Trophoblast cell (in vitro differentiated cells and primary cell): ENCODE measurements around the gene HECW1.

Experiments used
- DNase-seq, 2 donors: peaks; one replicate each; pipeline ENCODE4 v3.0.0-alpha.2; 2016
- H2AFZ ChIP-seq: 2 replicates; pipeline ENCODE4 v1.6.1; 2013; ENCODE audit warnings: low read length, moderate library complexity, mild to moderate bottlenecking; ENCODE audit not compliant: insufficient read depth, poor library complexity
- H2AK5ac ChIP-seq: 2 replicates; pipeline ENCODE4 v1.6.1; 2013; ENCODE audit warnings: mild to moderate bottlenecking, low read length
- H2BK120ac ChIP-seq: 2 replicates; pipeline ENCODE4 v1.6.1; 2013; ENCODE audit warnings: low read length, mild to moderate bottlenecking, moderate library complexity; ENCODE audit not compliant: insufficient read depth, poor library complexity
- H2BK12ac ChIP-seq: 2 replicates; pipeline ENCODE4 v1.6.1; 2013; ENCODE audit warnings: mild to moderate bottlenecking, low read length, moderate library complexity
- H2BK5ac ChIP-seq: 2 replicates; pipeline ENCODE4 v1.6.1; 2013; ENCODE audit warnings: low read length, low read depth, moderate library complexity, mild to moderate bottlenecking; ENCODE audit not compliant: poor library complexity
- H3K14ac ChIP-seq: 2 replicates; pipeline ENCODE4 v1.6.1; 2013; ENCODE audit warnings: mild to moderate bottlenecking, low read length
- H3K18ac ChIP-seq: 2 replicates; pipeline ENCODE4 v1.6.1; 2013; ENCODE audit warnings: mild to moderate bottlenecking, low read length
- H3K23ac ChIP-seq: 2 replicates; pipeline ENCODE4 v1.6.1; 2013; ENCODE audit warnings: low read length
- H3K27ac ChIP-seq: 2 replicates; pipeline ENCODE4 v1.5.1; 2013; ENCODE audit warnings: low read depth, mild to moderate bottlenecking, inconsistent platforms, low read length, moderate library complexity
- H3K27me3 ChIP-seq: 2 replicates; pipeline ENCODE4 v1.6.1; 2013; ENCODE audit warnings: inconsistent platforms, mild to moderate bottlenecking, low read length, moderate library complexity; ENCODE audit not compliant: insufficient read depth
- H3K36me3 ChIP-seq, 2 experiments: 1 replicate in 1 of 2; 2 replicates in 1 of 2; pipeline ENCODE4 v1.6.1; 2013; ENCODE audit warnings: low read length in 2 of 2, mild to moderate bottlenecking in 2 of 2, moderate library complexity in 1 of 2; ENCODE audit not compliant: insufficient read depth in 2 of 2, control insufficient read depth in 1 of 2
- H3K4ac ChIP-seq: 2 replicates; pipeline ENCODE4 v1.6.1; 2013; ENCODE audit warnings: low read depth, mild to moderate bottlenecking, low read length, moderate library complexity
- H3K4me1 ChIP-seq, 2 experiments: 1 replicate in 1 of 2; 2 replicates in 1 of 2; pipeline ENCODE4 v1.6.1; 2013; ENCODE audit warnings: low read length in 2 of 2, mild to moderate bottlenecking in 2 of 2, moderate library complexity in 1 of 2; ENCODE audit not compliant: insufficient read depth in 2 of 2, control insufficient read depth in 1 of 2
- H3K4me2 ChIP-seq: 2 replicates; pipeline ENCODE4 v1.6.1; 2013; ENCODE audit warnings: inconsistent platforms, mild to moderate bottlenecking, low read length, moderate library complexity
- H3K4me3 ChIP-seq: 2 replicates; pipeline ENCODE4 v1.5.1; 2013; ENCODE audit warnings: mild to moderate bottlenecking, low read depth, low read length, inconsistent platforms
- H3K79me1 ChIP-seq: one replicate; pipeline ENCODE4 v1.6.1; 2013; ENCODE audit warnings: low read length
- H3K79me2 ChIP-seq: 2 replicates; pipeline ENCODE4 v1.6.1; 2013; ENCODE audit warnings: low read length, mild to moderate bottlenecking; ENCODE audit not compliant: control insufficient read depth, insufficient read depth, poor library complexity
- H3K9ac ChIP-seq: 2 replicates; pipeline ENCODE4 v1.6.1; 2013; ENCODE audit warnings: mild to moderate bottlenecking, low read length
- H3K9me3 ChIP-seq: 2 replicates; pipeline ENCODE4 v1.6.1; 2013; ENCODE audit warnings: low read depth, mild to moderate bottlenecking, control low read depth, inconsistent platforms, low read length; ENCODE audit not compliant: insufficient read depth
- H4K12ac ChIP-seq: 2 replicates; pipeline ENCODE4 v1.6.1; 2013; ENCODE audit warnings: low read depth, mild to moderate bottlenecking, low read length, moderate library complexity
- H4K8ac ChIP-seq: 2 replicates; pipeline ENCODE4 v1.6.1; 2013; ENCODE audit warnings: low read depth, mild to moderate bottlenecking, low read length, moderate library complexity
- H4K91ac ChIP-seq: one replicate; pipeline ENCODE4 v1.6.1; 2013; ENCODE audit warnings: low read depth, mild to moderate bottlenecking, low read length, moderate library complexity
- WGBS: extraction: QIAGEN DNeasy Blood & Tissue Kit; methylation state at CpG from one replicate; pipeline ENCODE4 v1.1.7; 2013; ENCODE audit warnings: missing lambda C conversion rate; ENCODE audit not compliant: insufficient read length, insufficient coverage; ENCODE audit errors: extremely low coverage; 5-methylcytosine and 5-hydroxymethylcytosine counted together

Gene HECW1

DNA sequence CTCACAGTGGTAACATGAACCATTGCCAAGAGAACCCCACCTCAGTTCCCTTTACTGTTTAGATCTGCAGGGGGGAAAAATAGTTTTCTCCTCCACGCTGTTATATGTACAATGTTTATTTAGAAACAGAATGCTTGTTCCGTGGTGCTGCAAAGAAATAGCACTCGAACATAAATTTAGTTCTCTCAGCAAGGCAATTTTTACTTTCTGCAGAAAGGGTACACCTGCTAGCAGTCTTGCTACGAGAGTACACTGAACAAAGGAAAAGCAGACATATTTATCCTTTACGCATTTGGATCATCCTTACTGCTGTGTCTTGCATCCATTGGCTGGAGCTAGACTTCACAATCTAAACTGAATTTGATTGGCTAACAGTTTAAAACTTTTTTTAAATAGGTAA is 178.5 kb downstream of the HECW1 start:
- peaks cover 8% of the 10 kb centered on the region for H3K9me3 ChIP-seq
- WGBS, result no CpG with 5 or more reads among the region's 5 CpGs
- no peak overlapping the region for H4K8ac ChIP-seq
- H3K18ac ChIP-seq, result no peak overlapping the region
- H3K4ac ChIP-seq, result no peak overlapping the region
- no peak overlapping the region for H3K14ac ChIP-seq
- H3K4me2 ChIP-seq, result no peak overlapping the region
- H2BK12ac ChIP-seq, result no peak overlapping the region
- H3K27ac ChIP-seq, result no peak overlapping the region
- H4K12ac ChIP-seq, result no peak overlapping the region
- H3K9ac ChIP-seq, result no peak overlapping the region
- no peak for DNase-seq
- peaks cover 0 to 7% of the 10 kb centered on the region in 2 experiments for H3K4me1 ChIP-seq
- H4K91ac ChIP-seq, result no peak overlapping the region
- no peaks in the 10 kb centered on the region for H3K79me1 ChIP-seq
- no peaks in the 10 kb centered on the region for H3K27me3 ChIP-seq
- no peak overlapping the region for H2BK5ac ChIP-seq
- H3K79me2 ChIP-seq, result no peaks in the 10 kb centered on the region
- H3K36me3 ChIP-seq, result no peaks in the 10 kb centered on the region
- no peak overlapping the region for H2AK5ac ChIP-seq
- H2AFZ ChIP-seq, result no peak overlapping the region
- H3K23ac ChIP-seq, result no peak overlapping the region
- no peak overlapping the region for H2BK120ac ChIP-seq
- H3K4me3 ChIP-seq, result no peak overlapping the region

DNA sequence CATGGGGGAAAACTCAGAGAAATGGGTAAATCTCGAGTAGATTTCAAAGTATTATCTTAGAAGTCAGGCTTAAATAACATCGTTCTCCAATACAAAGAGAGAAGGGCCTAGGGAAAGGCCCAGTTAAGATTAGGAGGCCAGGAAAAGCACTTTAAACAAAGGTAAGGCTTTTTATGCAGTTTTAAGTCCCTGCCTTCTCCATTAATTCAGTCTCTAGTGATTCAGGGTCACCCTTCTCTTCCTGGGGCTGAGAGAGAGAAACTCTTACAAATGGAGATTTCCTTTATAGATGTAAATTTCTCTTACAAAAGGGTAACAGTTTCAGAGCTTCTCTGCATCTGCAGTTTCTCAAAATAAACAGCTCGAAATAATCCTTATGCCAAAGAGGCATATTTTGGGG is 179.3 kb downstream of the HECW1 start:
- WGBS, result no CpG with 5 or more reads among the region's 3 CpGs

DNA sequence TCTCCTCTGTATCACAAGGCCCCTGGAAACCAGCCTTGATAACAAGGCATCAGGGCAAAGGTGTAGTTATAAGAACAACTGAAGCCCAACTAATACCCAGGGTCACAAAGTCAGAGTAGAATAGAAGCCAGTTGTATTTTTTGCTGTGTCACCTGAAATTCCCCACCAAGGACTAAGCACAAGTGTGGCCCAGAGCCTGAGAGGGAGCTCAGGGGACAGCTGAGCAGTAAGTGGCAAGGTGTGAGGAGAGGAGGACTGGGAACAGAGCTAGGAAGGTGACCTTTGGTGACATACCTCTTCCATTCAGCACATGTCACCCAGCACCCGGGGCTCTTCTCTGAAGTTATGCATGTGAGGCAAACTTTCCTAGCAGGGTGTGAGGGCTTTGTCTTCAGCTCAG is 179.9 kb downstream of the HECW1 start:
- H2BK12ac ChIP-seq, result no peak overlapping the region
- H3K27ac ChIP-seq, result no peak overlapping the region
- H3K9me3 ChIP-seq, result peaks cover 8% of the 10 kb centered on the region
- no peak overlapping the region for H3K4ac ChIP-seq
- no peaks in the 10 kb centered on the region for H3K79me2 ChIP-seq
- no peak overlapping the region for H4K8ac ChIP-seq
- H2BK120ac ChIP-seq, result no peak overlapping the region
- H2BK5ac ChIP-seq, result no peak overlapping the region
- H3K18ac ChIP-seq, result no peak overlapping the region
- H3K36me3 ChIP-seq, result no peaks in the 10 kb centered on the region
- no peak overlapping the region for H2AK5ac ChIP-seq
- H3K4me3 ChIP-seq, result no peak overlapping the region
- no peak overlapping the region for H4K91ac ChIP-seq
- no peak overlapping the region for H2AFZ ChIP-seq
- no peak for DNase-seq
- WGBS, result no CpG with 5 or more reads among the region's 1 CpG
- no peak overlapping the region for H4K12ac ChIP-seq
- no peaks in the 10 kb centered on the region for H3K27me3 ChIP-seq
- no peak overlapping the region for H3K9ac ChIP-seq
- H3K23ac ChIP-seq, result no peak overlapping the region
- no peak overlapping the region for H3K4me2 ChIP-seq
- H3K4me1 ChIP-seq, result peaks cover 0 to 7% of the 10 kb centered on the region in 2 experiments
- no peaks in the 10 kb centered on the region for H3K79me1 ChIP-seq
- no peak overlapping the region for H3K14ac ChIP-seq

More for the DNA sequence above, 179.3 kb downstream of the HECW1 start:
- Histone ChIP-seq H3K14ac (no peak overlapping the region), H3K79me2 (no peaks in the 10 kb centered on the region), H3K36me3 (no peaks in the 10 kb centered on the region), H3K27me3 (no peaks in the 10 kb centered on the region), H2BK5ac (no peak overlapping the region), H3K9ac (no peak overlapping the region), H2AK5ac (no peak overlapping the region), H2BK12ac (no peak overlapping the region), H2AFZ (no peak overlapping the region), H3K4me2 (no peak overlapping the region), H3K4me1 (peaks cover 0 to 7% of the 10 kb centered on the region in 2 experiments), H3K9me3 (peaks cover 8% of the 10 kb centered on the region), H3K18ac (no peak overlapping the region), H4K91ac (no peak overlapping the region), H4K8ac (no peak overlapping the region), H4K12ac (no peak overlapping the region), H3K79me1 (no peaks in the 10 kb centered on the region), H3K27ac (no peak overlapping the region), H3K23ac (no peak overlapping the region), H3K4ac (no peak overlapping the region), H3K4me3 (no peak overlapping the region), H2BK120ac (no peak overlapping the region)
- DNase-seq, result no peak

DNA sequence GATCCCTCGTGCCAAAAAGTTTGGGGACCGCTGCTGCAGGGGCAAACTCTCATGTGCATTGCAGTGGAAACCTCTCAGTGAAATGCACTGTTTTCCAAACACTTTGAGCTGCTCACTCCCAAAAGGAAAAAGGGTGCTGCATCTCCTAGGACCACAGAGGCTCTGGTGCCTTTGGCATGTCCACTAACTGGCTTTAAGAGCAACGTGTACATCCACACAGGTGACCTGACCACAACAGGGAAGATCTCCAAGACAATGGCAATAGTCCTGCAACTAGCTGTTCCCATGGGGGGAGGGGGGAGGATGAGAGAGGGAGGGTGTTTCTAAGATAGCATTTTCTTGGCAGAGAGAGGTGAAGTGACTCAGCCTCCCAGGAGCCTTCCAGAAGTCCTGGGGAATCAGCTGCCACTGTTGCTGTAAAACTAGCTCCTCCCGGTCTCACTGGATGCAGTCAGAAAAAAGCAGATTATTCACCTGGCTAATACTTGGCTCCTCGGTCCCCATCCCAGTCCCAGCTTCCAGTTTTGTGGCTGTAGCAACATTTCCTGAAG is 181.7 kb downstream of the HECW1 start:
- no peak overlapping the region for H3K4ac ChIP-seq
- no peaks in the 10 kb centered on the region for H3K79me2 ChIP-seq
- H4K91ac ChIP-seq, result no peak overlapping the region
- no peak overlapping the region for H2BK120ac ChIP-seq
- H4K8ac ChIP-seq, result no peak overlapping the region
- H3K27ac ChIP-seq, result no peak overlapping the region
- H3K9ac ChIP-seq, result no peak overlapping the region
- H2BK12ac ChIP-seq, result no peak overlapping the region
- WGBS, result no CpG with 5 or more reads among the region's 5 CpGs
- no peak overlapping the region for H2BK5ac ChIP-seq
- H2AK5ac ChIP-seq, result no peak overlapping the region
- no peak overlapping the region for H3K4me3 ChIP-seq
- no peak overlapping the region for H3K14ac ChIP-seq
- peaks cover 0 to 7% of the 10 kb centered on the region in 2 experiments for H3K4me1 ChIP-seq
- H3K18ac ChIP-seq, result no peak overlapping the region
- H3K23ac ChIP-seq, result no peak overlapping the region
- H3K4me2 ChIP-seq, result no peak overlapping the region
- no peak for DNase-seq
- no peaks in the 10 kb centered on the region for H3K27me3 ChIP-seq
- no peak overlapping the region for H2AFZ ChIP-seq
- no peaks in the 10 kb centered on the region for H3K79me1 ChIP-seq
- H3K36me3 ChIP-seq, result no peaks in the 10 kb centered on the region
- peaks cover 8% of the 10 kb centered on the region for H3K9me3 ChIP-seq
- no peak overlapping the region for H4K12ac ChIP-seq
